ENCODE data around the gene DUSP10.

DUSP10 gene

DNA sequence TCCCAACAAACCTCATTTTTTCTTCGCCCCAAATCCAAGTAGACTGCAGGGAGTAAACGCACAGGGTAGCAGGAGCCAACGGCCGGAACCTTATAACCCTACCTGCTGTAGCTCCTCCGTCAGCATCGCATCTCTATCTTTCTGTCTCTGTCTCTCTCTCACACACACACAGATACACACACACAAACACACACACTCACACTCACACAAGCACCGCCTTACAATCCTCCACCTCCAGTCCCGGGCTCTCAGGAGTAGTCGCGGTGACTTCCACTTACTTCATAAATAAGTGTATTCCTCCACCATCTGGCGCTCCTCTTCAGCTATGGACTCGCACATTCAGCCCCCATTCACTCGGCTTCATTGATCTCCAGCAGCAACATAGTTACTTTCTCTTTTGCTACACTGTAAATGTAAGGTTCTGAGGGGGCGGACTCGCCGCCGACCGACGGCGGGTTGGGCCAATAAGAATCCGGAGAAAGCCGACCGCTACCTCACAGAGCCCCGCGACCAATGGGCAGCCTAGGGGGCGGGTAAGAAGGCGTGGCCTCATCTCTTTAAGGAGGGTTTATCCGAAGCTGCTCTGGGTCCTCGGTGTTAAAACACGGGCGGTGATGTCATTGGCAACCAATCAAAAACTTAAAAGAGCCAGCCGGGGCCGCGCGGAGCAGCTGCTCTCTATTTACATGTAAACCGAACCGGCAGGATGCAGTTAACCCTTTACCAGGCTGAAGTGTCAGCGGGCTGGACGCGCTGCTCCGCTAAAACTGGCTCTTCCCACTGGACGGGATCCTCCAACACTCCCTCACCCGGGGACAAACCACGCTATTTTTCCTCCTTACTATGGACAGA is at the start of gene DUSP10:
Gene DUSP10 (minus strand): TSS at position 387 of the 852 bp plus-strand sequence. CDS start 2,345 bp downstream, outside the sequence.
- DNase-seq: peak; percentile 100

DNA sequence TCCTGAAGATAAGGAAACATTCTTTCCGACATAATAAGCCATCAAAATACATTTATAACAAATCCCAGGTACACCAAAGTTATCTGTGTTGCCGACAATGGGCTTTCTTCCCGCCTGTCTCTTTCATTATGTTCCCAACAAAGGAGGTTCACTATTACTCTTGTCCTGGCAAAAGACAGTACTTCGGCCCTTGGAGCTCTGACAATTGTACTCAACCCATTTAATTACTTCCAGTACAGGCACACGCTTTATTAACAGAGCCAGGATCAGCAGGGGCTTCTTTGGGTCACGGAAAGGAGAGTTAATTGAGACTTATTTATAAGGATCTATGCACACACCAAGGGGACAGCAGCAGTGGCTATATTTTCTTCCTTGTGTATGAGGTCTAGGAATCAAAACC is 46.6 kb upstream of the DUSP10 start:
- DNase-seq: no peak

DNA sequence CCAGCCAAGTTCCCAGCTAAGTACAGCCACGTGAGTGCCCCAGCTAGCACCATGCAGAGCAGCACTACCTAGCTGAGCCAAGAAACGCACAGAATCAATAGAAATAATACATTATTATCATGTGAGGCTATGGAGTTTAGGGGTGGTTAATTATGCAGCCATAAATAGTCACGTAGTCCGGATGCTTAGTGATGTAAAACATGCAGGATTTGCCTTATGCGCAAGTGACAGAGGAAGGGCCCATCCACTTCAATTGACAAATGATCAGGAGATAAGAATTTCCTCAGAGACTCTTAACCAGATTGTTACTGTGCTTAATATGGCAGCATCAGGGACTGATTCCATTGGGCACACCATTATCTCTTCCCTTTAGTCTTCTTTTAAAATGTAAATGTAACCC is 44.8 kb upstream of the DUSP10 start:
- no peak for DNase-seq

DNA sequence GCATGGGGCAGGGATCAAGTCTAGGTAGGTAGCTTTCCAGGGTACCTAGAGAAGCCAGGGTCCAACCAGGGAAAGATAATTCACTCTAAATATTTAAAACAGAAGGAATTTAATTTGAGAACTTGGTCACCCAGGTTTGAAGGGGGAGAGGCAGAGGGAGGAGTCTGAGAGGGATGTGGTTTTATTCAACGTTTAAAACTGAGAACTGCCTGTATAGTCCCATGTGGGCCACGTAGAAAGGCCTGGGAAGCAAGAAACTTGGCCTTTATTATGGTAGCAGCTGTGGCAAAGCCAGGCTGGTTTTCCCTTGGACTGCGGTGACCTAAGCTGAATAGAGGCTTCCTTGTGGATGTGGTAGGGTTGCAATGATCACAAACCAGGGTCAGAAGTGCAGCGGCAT is 42.0 kb upstream of the DUSP10 start:
- no peak for DNase-seq

DNA sequence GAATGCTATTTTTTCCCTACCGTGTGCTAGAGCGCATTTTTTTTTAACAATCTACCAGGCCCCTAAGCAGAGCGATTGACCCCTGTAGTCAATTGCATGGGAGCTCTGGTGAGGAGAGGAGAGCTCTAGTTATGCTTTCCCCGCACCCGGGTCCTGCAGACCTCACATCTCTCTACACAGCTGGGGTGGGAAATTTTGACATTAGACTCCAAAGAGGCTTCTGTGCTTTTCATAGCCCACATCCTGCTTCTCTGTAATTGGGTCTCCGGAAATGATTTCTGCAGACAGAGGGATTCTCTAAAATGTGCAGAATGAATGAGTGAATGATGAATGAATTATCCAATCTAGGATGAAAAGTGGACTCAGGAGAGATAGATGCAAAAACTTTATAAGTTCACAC is 41.5 kb upstream of the DUSP10 start:
- no peak for DNase-seq

DNA sequence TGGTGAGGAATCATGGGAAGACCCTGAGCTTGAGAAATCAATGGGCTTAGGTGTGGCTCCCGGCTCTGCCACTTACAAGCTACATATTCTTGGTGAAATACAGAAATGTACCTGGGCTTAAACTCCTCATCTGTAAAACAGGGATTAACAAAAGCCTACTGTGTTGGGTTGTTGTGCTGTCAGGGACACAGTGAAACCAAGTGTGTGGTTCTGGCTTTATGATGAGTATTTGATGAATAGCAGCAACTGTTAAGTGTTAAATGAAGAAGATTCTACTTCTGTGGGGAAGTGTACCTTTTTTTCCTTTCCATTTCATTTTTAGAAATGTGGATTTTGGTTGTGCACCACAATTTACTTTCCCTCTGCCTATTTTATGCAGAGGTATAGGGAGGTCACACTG is 41.1 kb upstream of the DUSP10 start:
- no peak for DNase-seq

DNA sequence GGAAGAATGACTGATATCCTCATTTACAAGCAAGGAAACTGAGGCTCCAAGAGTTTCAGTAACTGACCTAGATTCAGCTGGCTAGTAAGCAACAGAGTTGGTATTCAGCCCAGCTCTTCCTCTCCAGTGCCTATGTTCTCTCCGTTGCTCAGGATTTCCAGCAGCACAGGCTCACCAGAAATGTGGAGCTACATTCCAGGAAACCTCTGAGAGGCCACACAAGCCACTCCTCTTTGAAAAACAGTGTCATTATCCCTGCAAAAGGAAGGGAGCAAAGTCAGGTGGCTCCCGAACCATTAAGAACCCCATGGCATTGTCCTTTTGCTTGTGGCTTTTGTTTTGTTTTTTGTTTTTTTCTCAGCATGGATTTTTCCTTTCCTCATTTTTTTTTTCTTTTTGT is 40.6 kb upstream of the DUSP10 start:
- DNase-seq: no peak

DNA sequence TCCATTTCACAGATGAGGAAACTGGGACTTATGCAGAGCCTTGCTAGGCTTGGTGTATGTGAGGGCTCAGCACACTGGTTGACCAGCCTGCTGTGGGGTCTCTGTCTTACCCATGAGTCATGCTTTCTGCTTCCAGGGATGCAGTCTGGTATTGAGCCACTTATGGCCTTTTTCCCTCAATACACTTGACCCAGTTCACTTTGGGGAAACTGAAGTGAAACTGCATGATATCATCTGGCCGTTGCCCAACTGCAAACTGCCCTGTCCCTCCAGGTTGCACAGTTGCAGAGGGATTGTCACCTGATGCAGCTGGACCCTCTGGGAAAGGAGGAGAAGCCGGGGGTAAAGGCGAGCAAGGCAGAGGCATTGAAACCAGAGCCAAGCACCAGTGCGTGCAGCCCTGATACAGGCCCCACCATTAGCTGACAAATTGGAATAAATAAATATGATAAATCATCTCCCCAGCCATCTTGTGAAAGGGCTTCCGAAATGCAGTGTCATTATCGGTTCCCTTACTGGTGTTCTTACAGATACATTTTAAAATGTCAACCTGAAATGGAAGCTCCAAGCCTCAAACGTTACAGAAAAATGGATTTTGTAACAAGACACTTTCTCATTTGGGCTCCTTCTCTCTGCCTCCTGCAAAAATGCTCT is 39.3 kb upstream of the DUSP10 start:
- no peak for DNase-seq

DNA sequence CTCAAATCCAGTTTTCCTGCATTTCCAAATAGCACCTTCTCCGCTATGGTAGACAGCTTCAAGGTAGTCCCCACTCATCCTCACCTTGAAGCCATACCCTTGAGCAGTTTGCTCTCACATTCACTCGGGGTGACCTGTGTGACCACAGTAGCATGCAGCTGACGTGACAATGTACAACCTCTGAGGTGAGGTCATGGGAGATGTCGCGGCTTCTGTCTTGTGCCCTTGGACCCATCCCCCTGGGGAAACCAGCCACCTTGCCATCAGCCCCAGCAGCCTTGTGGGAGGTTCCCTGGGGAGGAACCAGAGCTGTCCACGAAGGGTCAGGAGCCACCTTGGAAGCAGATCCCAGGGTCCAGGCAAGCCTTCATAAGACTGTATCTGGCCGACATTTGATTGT is 38.3 kb upstream of the DUSP10 start:
- DNase-seq: no peak

DNA sequence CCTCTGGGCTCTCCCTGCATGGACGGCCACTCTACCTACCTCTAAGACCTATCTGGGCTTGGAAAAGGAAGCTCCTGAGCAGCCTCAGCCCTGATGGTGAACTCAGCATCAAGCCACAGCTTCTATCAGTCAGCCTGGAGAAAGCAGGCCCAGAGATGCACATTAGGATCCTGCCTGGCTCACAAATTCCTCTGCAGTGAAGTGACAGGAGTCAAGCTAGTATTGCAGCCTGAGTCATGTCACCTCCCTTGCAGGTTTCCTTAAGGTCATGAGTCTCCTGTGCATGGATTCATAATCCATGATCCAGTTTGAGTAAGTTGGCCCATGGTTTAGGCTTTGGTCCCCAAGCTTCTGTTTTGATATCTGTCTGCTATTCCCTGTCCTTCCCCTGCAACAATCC is 37.9 kb upstream of the DUSP10 start:
- DNase-seq: no peak

DNA sequence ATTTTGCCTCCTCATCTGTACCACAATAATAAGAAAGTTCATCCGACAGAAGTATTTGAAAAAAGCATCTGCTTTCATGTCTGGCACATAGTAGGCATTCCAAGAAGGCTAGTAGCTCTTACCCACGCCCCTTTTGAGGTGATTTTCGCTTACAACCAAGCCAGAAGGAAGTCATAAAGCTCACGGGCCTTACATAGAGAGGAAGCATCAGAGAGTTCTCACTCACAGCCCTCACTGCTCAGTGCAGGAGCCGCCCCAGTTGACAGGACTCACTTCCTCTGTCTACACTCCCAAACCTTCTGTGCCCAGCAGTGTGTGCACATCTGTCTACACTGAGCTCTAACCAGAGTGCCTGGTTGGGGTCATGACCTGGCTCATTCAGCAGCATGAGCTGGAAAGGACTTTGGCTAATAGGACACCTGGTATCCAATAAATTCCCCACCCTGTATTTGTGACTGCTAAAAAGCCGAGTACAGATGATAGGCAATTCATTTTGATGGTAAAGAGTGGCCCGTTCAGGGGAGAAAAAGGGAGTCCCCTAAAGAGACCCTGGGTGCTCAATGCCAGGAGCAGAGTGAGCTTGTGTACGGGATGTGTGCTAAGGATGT is 36.8 kb upstream of the DUSP10 start:
- DNase-seq: no peak

DNA sequence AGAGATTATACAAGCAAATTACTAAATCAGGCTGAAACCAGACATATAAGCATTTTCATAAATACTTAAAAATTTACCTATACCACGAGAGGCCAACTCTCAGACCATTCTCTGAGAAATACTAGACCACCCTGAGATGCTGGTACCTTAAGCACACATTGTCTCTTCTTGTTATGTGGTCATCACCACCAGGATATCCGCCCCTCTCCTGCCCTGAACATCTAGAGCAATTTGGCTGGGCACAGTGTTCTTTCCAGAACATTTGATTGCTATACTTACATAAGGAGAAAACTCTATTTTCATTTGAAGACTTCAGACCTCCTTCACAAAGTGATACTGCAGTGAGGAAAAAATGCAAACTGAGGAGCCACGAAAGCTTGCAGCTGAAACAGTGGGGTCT is 36.2 kb upstream of the DUSP10 start:
- DNase-seq: no peak

DNA sequence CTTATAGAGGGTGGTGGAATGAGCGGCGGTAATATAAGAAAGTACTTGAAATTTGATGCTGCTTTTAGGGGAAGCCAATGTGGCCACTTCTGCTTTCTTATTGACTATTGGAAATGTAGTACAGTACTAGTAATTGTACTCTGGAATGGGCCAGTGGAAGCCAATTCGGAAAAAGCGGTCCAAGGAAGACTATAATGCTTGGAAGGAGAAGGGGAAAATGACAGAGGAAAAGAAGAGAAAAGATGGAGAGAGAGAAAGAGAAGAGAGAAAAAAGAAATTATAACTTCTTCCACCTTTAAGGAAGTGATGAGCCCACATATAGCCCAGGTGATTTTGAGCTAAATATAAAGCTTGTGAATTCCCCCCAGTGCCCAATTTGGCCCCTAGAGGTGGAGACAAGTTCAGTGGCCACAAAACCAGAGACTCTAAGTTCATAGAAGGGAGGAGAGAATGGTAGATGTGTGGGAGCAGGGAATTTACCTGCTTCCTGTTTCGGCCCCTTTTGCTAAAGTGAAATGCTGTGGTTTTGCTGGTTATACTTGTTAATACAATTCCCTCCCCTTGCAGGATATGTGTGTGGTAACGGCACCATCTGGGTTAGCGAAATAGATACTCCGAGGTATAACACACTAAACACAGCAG is 35.7 kb upstream of the DUSP10 start:
- no peak for DNase-seq

DNA sequence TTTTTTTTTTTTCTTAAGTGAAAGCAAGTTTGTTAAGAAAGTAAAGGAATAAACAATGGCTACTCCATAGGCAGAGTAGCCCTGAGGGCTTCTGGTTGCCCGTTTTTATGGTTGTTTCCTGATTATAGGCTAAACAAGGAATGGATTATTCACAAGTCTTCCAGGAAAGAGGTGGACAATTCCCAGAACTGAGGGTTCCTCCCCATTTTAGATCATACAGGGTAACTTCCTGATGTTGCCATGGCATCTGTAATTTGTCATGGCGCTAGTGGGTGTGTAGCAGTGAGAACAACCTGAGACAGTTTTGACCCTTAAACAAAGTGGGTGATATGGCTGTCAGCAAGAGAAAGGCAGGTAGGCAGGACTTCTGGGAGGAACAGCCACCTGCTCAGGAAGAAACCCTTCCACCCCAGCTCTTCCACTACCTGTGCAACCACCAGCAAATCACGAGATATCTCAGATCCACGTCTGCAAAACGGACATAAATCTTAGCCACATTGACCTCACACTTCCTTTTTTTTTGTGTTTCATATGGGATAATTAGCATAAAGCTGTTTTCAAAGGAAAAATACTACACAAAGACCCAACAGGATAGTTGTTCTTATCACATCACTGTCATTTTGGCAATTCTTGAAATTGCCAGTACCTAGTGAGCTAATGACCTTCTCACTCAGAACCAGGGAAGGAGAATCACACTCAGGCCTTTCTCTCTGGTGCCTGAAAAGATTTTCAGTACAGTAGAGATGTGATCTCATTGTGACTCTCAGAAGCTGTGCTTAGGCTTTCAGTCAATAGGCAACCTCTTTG is 34.8 kb upstream of the DUSP10 start:
- DNase-seq: no peak

DNA sequence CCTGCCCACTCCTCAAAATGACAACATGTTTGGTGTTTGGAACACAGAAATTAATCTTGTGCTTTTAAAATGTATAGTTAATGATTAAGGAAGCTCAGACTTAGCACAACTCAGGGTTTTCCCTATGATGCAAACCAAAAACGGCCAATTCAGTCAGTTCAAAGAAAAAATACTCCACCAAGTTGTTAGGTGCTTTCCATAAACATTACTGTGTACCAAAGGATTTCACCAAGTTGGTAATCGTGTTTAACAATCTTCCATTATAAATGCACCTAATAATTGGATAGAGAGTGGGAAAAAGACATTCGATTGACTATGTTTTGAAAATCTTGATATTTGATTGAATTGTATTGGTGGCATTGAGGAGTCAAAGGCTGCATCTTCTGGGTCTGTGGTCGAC is 33.3 kb upstream of the DUSP10 start:
- DNase-seq: no peak

DNA sequence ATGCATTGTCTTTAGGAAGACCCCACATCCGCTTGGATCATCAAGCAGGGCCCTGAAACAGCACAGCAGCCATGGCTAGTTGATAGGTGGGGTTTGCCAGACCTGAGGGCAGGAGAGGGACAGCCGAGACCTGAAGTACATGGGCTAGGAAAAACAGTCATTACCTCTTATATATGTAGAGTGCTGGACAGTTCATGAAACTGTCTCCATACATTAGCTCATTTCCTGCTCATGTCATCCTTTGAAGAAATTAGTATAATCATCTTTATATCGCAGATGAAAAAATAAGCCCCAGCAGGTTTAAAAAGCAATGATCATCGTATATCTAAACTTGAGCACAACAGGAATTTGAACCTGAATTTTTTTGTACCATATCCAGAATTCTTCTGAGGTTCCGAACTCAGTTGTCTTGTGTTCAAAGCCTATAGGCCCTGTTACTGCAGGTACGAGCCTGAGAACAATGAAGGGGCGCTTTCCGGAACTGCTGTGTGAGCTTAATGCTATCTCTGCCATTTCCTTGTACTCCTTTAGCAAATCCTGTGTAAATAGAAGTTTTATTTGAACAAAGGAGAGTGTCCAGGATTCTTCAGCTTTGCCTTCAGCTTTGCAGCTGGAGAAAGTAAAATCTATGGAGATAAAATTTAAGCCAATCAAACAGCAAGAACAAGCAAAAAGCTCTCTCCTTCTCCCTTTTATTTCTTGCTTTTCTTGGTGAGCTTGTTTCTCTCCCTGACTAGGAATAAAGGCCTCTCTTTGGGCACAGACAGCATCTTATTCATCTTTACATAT is 32.4 kb upstream of the DUSP10 start:
- no peak for DNase-seq

DNA sequence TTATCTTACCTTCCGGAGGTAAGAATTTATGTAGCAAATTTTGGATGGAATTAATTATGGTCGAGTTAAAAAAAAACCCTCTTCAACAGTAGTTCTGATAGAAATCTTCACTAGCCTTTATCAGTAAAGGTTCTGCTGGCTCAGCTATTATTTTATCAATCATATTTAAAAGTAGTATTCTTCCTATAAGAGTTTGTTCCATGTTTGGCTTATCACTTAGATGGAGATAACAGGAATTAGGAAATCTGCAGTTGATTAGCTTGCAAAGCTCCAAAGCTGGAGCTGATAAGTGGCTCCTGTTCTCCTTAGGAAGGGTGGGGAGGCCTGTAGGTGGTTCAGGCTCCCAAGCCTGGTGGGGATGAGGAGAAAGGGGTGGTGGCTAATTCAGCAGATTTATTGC is 31.5 kb upstream of the DUSP10 start:
- no peak for DNase-seq

DNA sequence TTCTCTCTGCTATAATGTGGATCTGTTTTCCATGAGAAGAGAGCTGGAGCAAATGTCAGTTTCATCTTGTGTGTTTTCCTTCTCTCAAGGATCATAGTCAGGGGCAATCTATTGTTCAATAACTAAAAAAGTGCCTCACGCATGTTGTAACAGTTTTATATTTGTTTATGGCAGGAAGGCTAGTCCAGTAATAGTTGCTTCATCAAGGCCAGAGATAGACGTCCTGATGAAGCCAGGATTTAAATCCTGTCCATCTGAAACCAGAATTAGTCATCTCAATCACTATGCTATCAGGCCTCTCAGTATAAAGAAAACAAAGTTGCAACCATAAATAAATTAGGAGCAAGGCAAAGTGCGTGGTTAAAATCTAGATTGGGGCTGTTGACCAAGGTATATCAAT is 30.2 kb upstream of the DUSP10 start:
- no peak for DNase-seq

DNA sequence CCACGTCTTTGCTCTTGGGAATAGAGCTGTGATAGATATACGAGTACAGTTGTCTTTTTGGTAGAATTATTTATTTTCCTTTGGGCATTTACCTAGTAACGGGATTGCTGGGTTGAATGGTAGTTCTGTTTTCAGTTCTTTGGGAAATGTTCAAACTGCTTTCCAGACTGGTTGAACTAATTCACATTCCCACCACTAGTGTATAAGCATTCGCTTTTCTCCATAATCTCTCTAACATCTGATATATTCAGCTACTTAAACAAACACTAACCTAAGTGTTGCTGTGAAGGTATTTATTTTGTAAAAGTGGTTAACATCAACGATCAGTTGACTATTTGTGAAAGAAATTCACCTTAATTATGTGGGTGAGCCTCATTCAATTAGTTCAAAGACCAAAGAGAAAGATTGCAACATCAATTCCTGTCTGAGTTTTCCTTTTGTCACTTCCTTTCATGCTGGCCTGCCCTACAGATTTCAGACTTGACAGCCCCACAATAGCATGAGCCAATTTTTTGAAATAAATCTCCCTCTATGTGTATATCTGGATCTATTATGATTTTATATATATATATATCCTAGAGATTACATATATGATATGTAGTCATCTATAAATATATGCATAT is 26.7 kb upstream of the DUSP10 start:
- no peak for DNase-seq

DNA sequence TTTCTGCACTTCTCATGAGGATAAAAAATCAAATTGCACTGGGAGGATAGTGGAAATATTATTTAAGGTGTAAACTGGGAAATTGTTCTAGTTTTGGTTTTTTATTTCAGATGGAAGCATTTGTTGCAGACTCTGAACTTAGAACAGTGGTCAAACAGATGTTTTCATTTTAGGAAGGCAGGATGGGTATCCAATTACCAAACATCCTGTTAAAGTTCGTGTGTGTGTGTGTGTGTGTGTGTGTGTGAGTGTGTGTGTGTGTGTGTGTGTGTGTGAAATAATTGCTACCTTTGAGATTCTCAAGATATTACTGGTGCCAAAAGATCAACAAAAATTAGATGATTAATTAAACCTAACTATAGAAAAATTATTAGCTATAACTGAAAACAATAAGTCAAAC is 24.3 kb upstream of the DUSP10 start:
- DNase-seq: no peak

DNA sequence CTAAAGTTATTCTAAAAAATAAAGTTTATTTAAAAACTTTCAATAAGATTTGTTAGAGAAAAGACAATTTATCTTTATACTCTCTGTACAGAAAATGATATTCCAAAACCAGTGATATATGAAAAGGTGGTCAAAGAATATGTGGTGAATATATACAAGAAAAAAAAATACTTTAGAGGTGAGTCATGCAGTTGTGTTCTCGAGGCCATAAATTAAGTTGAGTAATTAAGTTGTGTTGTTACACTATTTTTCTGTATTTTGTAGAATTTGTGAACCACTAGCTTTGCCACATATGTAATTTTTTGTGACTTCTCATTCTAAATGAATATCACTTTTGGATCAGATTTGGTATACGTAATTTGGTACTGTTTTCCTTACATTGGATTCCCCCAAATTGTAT is 23.6 kb upstream of the DUSP10 start:
- DNase-seq: no peak

DNA sequence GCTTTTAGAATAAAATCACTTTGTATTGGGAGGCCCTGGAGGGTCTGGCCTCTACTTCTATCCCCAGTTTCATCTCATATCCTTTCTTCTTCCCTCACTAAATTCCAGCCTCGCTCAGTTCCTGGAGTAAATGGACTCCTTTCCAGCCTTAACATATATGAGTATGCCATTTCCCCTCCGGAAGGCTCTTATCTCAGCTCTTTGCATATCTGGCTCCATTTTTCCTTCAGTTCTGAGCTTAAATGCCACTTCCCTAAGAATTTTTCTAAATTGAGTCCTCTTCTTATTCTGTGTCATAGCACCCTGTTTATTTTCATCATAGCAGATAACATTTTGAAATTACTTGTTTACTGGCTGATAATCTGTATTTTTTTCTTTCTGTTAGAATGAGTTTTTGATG is 20.2 kb upstream of the DUSP10 start:
- DNase-seq: no peak

Measured in NCI-H1048 (cell line).